ENCODE data around the gene GAS6.
"Not testable (repeated sequence)": the region's sequence is repeated elsewhere in the genome, so short reads cannot be mapped to it uniquely, and the experiment has no call there.

GAS6 gene

DNA sequence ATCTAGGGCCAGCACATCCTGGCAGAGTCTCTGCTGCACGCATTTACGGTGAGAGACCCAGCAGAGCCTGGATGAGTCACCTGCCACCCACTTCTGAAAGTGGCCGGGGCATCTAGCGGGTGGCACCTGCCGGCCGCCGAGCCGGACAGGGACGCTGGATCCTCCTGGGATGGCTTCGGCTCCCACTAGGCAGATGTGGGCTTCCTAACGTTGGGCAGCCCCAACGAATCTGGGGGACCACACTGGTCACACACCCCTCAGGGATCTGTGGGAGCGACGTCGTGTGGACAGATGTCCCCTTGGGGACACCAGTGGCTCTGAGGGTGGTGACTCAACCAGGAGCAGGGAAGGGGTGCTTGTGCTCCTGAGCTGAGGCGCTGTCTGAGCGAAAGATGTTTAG is 72.7 kb downstream of the GAS6 start:
- DNase-seq (ENCODE audit: low read depth in 2 of 2), result no peak

GRCh38 chr13:113789931-113790330 is 73.9 kb downstream of the GAS6 start:
- not testable (repeated sequence) for DNase-seq (ENCODE audit: low read depth in 2 of 2)

- no peak for DNase-seq (ENCODE audit: low read depth in 2 of 2)
These were observed 74.7 kb downstream of the GAS6 start for GRCh38 chr13:113789167-113789566.

- no peak for DNase-seq (ENCODE audit: low read depth in 2 of 2)
These were observed 75.3 kb downstream of the GAS6 start for GRCh38 chr13:113788413-113789135.

DNA sequence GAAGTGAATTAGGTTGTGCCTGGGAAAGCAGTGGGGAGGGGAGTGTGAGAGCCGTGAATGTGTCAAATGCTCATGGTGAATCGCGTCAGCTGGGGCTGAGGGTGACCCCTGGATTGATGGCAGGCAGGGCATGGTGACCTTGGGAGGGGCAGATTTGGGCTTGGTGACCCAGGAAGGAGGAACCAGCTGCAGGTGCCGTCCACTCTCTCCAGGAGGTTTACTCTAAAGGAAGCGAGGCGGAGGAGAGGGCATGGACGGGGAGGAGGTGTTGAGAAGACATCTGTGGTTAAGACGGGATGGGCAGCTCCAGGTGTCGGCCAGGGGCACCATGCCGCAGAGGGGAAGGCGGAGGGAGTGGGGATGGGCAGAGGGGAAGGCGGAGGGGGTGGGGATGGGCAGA is 76.2 kb downstream of the GAS6 start:
- no peak for DNase-seq (ENCODE audit: low read depth in 2 of 2)

DNA sequence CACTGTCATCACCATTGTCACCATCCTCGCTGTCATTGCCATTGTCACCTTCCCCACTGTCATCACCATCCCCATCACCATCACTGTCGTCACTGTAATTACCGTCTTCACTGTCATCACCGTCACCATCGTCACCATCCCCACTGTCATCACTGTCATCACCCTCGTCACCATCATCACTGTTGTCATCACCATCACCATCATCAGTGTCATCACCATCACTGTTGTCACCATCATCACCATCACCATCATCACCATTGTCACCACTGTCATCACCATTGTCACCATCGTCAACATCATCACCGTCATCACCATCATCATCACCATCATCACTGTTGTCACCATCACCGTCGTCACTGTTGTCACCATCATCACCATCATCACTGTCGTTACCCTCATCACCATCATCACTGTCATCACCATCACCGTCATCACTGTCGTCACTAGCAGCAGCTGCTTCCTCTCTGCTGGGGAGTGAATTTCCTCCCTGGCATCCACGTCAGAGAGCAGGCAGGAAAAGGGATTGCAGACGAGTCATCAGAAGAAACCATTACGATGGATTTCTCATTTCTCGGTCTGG is 77.5 kb downstream of the GAS6 start:
- DNase-seq (ENCODE audit: low read depth in 2 of 2), result no peak

DNA sequence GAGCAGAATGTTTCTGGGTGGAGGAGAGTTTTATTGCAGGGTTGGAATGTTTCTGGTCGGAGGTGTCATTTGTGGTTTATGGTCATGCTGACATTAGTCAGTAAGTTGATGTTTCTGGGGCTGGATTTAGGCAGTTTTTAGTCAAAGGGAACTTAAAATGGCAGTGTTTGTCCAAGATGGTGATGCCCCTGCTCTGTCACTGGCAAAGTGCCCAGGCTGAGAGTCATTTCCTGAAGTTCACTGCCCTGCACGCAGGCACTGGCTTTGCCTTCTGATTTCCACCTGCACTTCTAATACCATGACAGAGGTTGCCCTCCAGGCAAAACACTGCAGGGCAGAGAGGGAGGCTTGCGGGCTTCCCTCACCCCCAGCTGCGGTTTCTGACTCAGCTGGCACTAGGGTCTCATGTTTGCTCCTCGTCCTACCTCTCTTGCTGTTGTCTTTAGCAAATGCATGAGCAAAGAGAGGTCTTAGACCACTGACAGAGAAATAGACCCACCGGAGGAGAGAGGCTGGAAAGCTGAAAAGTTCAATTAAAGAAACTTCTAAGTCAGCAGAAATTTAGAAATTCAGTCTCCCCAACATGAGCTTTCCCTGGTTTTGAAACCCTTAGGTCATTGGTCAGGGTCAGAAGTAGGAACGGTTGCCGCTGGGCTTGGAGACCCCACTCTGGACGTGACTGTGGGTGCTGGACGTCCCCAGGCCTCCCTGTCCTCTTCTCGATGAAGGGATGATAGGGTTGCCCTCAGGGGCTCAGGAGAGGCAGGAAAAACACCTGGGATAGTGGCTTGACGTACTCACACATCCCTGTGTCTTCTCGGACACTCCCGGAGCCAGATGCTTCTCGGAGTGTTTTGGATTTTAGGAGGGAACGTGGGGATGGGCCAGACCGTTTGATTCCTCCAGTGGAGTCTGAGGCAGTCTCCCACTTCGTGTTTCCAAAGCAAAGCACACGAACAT is 78.5 kb downstream of the GAS6 start:
- no peak for DNase-seq (ENCODE audit: low read depth in 2 of 2)

DNA sequence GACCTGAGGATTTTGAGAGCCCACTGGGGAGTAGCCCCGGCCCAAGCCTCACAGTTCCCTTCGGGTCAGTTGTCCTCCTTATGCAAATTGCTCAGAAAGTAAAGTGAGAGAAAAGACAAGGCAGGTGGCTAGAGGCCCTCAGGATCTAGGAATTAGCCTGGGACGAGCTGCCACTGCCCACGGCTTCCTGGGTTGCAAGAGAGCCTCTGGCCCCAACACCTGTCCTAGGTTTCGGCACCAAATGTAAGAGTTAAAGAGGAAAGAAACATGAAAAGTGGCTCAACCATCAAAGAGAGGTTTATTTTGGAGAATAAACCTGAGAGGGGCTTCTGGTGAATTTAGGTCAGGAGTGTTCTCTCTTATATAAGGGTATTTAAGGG is 79.2 kb downstream of the GAS6 start:
- no peak for DNase-seq (ENCODE audit: low read depth in 2 of 2)

- DNase-seq (ENCODE audit: low read depth in 2 of 2), result no peak
These were observed 79.8 kb downstream of the GAS6 start for GRCh38 chr13:113783966-113784644.

- no peak for DNase-seq (ENCODE audit: low read depth in 2 of 2)
These were observed 80.5 kb downstream of the GAS6 start for GRCh38 chr13:113783200-113783881.

DNA sequence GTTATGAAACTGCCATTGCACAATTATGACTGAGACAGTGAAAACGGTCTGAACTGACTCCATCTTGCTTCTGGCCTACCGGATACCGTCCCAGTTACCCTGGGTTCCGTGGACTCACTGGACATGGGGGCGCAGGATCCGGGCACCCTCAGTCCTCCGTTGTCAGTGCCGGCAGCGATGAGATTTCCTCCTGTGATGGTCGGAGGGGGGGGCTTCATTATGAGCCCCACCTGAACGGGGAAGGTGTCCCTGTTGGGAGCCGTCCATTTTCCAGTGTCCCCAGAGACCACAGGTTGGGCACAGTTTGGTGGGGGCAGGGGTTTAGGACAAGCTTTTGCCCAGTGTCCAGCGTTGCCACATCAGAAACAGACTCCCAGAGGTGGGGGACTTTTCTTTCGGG is 81.4 kb downstream of the GAS6 start:
- DNase-seq (ENCODE audit: low read depth in 2 of 2), result no peak

- no peak for DNase-seq (ENCODE audit: low read depth in 2 of 2)
These were observed 82.3 kb downstream of the GAS6 start for GRCh38 chr13:113781571-113781970.

DNA sequence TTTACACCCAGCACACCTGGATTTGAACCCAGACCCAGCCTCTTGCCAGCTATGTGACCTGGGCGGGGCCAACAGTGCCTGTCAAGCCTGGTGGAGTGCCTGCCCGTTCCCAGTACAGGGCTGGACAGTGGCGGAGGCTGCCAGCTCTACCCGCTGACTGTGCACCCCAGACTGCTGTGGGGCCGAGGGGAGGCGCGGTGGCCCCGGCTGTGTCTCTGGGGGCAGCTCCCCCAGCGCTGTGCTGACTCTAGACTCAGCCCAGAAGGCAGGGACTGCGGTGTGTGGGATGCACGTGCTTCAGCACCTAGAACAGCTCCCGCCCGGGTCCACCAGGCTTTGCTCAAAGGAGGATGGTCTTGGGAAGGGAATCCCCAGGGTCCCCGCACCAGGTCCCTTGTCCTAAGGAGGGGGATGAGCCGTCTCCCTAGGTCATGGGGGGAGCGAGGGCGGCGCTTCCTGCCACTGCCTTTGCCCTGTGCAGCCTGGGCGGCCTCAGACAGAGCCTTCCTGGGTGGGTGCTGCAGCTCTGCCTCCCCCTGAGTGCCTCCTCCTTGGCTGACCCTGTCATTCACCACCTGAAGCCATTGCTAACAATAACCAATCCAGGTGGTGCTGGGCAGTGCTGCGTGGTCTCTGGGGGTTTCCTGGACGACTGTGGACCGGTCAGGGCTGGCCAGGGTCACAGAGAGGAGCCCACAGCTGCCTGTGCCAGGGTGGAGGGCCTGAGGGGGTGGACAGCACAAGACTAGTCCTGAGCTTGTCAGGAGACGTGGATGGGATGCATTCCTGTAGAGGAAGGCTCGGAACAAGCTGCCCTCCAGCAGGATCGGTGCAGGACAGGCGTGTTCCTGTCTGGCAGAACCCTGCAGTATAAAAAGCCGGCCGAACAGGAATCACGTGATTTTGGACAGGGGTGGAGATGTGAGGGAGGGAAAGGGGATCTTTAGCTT is 86.3 kb downstream of the GAS6 start:
- no peak for DNase-seq (ENCODE audit: low read depth in 2 of 2)

GRCh38 chr13:113776231-113777125 is 87.4 kb downstream of the GAS6 start:
- DNase-seq (ENCODE audit: low read depth in 2 of 2), result no peak

GRCh38 chr13:113775451-113776145 is 88.3 kb downstream of the GAS6 start:
- DNase-seq (ENCODE audit: low read depth in 2 of 2), result no peak

DNA sequence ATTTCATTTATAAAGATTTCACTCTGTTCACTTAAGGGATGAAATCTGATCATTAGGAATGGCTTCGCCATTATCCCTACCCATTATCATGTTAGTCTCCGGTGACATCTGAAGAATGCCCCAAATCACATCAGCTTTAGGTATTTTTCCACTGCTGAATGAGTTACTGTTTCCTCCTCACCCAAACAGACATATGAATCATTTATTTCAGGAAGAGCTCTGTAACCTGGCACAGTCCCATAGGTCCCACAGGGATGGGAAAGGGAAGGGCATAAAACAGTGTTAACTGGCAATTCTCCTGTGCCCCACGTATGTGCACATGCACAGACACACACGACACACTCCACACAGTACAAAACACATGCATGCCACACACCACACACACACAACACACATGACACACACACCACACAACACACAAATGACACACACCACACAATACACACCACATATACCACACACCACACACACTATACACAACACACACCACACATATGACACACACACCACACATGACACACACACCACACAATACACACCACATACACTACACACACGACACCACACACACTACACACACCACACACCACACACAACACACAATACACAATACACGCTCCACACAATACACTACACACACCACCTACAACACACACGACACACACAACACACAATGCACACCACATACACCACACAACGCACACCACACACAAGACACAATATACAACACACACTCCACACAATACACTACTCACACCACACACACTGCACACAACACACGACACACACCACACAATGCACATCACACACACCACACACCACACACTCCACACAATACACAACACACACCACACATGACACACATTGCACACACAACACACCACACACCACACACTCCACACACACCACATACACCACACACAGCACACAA is 89.4 kb downstream of the GAS6 start:
- DNase-seq (ENCODE audit: low read depth in 2 of 2), result no peak

DNA sequence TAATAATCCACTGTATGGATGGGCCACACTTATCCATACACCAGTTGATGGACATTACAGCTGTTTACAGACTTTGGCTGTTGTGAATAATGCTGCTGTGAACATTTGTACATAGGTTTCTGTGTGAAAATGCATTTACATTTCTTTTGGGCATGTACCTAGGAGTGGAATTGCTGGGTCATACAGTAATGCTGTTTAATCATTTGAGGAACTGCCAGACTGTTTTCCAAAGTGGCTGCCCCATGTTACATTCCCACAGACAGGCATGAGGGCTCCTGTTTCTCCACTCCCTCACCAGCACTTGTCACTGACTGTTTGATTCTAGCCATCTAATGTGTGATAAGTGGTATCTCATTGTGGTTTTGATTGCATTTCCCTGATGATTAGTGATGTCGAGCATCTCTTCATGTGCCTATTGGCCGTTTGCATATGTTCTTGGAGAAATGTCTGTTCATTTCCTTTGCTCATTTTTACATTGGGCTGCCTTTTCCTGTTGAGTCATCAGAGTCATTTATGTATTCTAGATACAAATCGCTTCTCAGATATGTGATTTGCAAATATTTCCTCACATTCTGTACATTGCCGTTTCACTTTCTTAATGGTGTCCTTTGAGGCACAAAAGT is 92.1 kb downstream of the GAS6 start:
- DNase-seq (ENCODE audit: low read depth in 2 of 2), result no peak
